HG03097 (cell line): ENCODE data around the gene RBM26.
A peak's percentile ranks its signal among the peaks of the same experiment; 100 is the strongest.

ENCODE experiments used
- ATAC-seq: cut with Tn5 transposase; IDR thresholded peaks from one replicate; pipeline ENCODE4 v1.9.1; 2021; ENCODE audit not compliant: unreplicated experiment, low FRiP score

The RBM26 gene, protein sequence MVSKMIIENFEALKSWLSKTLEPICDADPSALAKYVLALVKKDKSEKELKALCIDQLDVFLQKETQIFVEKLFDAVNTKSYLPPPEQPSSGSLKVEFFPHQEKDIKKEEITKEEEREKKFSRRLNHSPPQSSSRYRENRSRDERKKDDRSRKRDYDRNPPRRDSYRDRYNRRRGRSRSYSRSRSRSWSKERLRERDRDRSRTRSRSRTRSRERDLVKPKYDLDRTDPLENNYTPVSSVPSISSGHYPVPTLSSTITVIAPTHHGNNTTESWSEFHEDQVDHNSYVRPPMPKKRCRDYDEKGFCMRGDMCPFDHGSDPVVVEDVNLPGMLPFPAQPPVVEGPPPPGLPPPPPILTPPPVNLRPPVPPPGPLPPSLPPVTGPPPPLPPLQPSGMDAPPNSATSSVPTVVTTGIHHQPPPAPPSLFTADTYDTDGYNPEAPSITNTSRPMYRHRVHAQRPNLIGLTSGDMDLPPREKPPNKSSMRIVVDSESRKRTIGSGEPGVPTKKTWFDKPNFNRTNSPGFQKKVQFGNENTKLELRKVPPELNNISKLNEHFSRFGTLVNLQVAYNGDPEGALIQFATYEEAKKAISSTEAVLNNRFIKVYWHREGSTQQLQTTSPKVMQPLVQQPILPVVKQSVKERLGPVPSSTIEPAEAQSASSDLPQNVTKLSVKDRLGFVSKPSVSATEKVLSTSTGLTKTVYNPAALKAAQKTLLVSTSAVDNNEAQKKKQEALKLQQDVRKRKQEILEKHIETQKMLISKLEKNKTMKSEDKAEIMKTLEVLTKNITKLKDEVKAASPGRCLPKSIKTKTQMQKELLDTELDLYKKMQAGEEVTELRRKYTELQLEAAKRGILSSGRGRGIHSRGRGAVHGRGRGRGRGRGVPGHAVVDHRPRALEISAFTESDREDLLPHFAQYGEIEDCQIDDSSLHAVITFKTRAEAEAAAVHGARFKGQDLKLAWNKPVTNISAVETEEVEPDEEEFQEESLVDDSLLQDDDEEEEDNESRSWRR

DNA sequence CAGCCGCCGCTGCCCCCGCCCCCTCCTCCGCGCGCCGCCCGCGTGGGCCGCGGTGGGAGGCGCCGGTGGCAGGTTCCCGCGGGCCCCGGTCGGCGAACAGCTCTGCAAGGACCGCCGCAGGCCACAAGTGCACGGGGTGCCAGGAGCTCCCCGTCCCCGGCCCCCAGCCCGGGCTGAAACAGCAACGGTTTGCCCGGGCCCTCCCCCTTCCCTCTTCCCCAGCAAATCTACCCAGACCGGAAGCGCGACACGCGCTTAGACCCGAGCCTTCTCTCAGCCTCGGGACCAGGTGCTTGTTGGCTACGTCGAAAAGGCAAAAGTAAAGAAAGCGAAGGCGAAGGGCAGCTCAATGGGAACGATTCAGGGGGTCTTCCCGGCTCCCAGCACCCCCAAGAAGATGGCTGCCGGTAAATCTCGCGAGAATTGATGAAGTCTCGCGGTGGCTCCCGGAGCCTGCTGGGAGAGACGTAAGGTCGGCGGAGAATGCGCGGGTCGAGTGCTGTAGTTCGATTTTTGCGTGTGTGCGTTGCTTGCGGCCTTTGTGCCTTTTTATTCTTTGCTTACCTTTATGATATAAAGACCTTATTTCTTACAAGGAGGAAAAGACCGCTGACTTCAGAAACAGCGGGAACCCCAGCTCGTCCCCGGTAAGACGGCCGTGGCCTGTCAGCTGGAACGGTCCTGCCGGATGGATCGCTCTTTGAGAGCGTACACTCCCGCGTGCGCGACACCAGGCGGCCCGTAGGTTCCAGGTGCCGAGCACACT is at the start of gene RBM26:
TSS of gene RBM26 (minus strand) at position 425 of the 766 bp plus-strand sequence. CDS start 481 bp downstream, outside the sequence.
- peak; percentile 83 for ATAC-seq

DNA sequence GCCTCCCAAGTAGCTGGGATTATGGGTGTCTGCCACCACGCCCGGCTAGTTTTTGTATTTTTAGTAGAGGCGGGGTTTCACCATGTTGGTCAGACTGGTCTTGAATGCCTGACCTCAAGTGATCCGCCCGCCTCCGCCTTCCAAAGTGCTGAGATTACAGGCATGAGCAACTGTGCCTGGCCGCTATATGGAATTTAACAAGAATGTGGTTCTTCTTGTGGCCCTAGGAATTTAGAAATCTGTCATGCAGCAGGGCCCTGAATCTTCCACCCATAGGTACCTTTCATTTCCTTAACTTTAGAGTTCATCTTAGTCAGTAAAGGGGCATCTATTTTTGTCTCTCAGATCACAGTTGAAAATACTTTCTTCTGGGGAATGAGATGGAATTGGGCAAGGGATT is 49.3 kb upstream of the RBM26 start:
- ATAC-seq = no peak

DNA sequence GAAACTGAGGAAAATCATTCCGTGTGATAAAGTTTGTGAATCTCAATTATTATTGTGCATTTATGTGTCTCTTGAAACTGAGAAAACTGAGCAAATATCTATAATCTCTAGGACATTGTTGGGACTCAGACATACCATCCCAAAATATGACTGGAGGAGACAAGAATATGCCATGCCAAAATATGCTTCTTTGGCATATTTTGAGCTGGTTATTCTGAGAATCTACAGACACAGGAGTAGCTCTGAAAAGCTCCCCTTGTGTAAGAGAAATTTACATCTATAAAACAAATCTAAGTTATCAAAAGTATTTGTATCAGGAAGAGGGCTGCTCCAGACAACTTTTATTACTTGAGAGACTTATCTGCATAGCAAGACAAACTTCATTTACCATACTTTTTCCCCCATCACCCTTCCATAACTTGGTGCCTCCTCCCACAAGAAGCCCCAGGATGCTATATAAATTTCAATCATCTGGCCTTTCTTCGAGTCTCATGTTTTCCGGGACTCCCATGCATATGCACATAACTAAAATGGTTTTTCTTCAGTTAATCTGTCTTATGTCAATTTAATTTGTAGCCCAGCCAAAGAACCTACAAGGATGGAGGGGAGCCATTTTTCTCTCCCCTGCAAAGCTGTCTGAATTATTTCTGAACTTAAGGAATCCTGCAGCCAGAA is 46.3 kb upstream of the RBM26 start:
- no peak for ATAC-seq

DNA sequence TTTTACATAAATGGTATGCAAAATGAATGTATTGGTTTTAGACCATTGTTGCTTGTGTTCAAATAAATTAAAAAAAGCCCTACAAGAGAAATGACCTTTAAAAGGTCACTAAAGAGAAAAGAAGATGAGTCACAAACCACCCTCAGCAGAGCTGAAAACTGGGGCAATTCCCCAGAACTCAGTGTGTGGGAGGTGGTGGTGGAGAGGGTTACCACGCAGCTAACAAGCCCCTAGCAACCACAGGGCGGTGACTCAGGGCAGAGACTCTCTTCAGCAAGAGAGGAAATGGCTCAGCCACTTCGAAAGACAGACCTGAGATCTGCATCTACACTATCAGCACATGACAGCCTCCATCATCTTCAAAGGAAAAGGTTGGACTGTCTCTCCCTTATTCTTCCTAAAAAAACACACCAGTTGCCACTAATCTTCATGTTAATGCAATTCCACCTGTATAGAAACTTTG is 45.5 kb upstream of the RBM26 start:
- ATAC-seq = peak; percentile 96

DNA sequence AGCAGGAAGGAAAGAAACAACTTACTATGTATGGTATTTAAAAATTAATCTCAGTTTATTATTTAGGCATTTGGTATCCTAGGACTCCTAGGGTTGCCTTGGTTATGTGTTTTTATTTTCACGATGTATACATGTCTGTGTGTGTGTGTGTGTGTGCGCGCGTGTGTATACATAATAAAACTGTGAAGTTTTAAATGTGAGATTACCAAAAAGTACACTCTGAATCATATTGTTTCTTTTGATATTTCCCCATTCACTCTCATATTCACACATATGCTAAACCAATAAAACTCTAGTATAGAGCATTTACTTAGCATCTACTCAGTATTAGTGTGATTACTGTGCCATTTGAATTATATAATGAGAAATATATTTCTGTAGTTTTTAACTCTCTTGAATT is 44.1 kb upstream of the RBM26 start:
- no peak for ATAC-seq

DNA sequence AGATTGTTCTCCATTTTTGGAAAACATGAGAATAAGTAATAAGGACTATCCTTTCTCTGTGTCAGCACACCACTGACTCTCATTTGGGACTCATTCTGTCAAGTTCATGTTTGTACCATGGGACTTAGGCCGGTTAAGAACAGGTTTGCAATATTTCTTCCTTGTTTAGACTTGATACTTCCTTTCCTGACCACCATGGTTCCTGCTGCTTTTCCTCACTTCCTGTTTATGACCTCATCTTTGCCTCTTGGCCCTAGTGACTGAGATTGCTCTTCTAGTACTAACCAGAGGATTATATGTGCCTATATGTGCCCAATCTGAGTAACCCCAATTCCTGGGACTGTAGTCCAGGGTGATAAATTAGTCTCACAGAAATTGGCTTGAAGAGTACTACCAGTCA is 42.4 kb upstream of the RBM26 start:
- peak; percentile 44 for ATAC-seq

DNA sequence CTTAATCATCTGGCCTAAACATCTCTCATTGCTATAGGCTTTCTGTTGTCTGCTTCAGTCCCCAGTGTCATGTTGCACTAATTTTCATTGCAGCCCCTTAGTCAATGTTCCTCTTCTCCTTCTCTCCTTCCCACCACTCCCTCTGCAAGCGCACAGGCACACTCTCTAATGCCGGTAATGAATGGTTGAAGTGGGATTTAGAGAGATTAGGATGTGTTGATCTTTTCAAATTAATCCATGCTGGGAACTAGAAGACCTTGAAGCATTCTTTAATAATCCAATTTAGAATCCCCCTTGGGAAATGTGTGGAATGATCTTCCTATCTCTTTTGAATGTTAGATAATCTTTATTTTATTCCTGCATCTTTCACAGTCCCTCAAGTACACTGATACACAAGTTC is 41.7 kb upstream of the RBM26 start:
- no peak for ATAC-seq

DNA sequence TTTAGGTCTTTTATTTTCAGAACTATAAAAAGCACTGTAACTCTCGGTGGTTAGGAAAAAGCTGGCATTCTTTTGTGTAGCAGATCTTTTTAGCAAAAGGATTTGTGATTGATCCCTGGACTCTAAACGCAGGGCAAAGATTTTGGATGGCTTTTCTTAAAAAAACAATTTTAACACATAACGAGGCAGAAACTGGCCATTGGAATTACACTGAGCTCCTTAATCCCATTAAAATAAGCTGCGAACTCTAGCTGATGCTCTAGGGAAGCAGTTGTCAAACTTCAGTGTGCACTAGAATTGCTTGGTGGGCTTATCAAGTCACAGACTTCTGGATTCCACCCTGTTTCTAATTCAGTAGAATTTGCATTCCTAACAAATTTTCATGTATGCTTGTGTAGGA is 41.1 kb upstream of the RBM26 start:
- no peak for ATAC-seq

DNA sequence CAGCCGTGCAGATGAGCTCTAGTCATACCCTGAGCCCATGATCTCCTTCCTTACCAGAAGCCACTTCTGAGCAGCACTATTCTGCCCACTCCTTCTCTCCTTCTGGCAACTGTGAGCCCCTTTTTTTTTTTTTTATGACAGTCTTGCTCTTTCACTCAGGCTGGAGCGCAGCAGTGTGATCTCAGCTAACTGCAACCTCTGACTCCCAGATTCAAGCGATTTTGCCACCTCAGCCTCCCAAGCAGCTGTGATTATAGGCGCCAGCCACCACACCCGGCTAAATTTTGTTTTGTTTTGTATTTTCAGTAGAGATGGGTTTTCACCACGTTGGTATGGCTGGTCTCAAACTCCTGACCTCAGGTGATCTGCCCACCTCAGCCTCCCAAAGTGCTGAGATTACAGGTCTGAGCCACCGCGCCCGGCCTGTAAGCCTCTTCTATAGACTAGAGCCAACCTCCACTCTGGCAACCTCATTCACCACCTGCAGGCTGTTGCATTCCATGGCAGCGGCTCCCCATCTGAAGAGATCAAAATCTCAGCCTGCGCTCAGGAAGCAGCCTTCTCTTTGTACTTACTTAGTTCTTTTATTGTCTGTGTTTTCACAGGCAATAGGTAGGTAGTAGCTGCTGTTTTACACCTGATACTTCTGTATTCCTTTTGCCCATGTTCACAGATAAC is 40.1 kb upstream of the RBM26 start:
- ATAC-seq = no peak

DNA sequence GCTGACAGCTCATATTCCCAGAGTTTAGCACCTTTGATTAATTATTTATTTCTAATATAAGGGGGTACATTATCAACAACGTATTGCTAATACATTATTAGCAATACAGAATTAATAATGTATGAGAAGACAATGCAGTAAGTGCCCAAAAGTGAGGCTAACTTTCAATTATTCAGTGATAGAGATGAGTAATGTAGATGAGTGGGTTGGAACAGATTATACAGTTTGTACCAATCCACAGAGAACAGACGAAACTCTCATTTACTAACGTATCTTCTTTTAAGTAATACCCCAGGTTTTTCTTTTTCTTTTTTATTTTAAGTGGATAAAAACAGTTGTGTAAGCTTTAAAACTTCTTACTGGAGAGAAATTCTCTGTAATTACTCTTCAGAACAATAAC is 36.7 kb upstream of the RBM26 start:
- ATAC-seq = no peak

DNA sequence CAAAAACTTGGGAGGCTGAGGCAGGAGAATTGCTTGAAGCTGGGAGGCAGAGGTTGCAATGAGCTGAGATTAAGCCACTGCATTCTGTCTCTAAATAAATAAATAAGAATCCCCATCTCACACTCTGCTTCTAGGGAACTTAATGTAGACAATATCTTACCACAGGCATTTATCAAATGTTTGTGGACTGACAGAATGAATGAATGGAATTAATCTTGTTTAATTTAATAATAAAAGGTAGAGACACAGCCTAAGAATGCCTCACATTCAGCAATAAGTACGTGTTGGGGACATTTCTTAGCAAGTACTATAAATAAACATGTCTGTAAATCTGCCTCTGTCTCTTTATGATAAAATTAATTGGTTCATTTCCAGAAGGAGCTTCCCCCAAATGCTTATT is 36.2 kb upstream of the RBM26 start:
- no peak for ATAC-seq

DNA sequence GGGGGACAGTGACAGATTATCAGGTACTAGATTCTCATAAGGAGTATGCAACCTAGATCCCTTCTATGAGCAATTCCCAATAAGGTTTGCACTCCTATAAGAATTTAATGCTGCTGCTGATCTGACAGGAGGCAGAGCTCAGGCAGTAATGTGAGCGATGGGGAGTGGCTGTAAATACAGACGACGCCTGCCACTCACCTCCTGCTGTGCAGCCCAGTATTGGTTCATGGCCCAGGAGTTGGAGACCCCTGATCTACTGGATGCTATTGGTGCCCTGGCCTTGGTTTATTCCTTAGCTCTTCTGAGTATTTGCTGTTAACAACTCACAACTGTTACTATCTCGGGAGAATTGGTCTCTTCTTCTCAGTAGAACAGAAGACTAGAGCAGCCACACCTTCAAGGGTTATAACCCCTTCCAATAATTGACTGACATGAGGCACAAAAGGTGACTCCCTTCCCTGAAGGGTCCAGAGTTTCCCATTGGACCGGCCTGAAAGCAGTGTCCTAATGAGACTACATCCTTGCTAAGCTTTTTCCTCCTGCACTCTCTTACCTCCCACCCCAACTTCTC is 35.0 kb upstream of the RBM26 start:
- ATAC-seq = no peak

DNA sequence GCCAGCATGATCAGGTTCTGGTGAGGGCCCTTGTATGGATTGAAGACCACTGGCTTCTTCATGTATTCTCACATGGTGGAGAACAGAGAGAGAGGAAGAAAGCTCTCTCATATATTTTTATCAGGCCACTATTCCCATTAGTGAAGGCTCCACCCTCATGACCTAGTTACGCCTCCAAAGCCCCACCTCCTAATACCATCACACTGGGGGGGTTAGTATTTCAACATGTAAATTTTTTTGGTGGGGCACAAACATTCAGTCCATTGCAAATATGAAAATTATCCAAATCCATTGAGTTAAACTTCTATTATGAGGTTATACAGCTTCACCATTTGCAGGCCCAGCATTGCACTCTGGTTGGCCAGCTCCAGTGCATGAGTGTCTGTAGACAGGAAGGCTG is 33.2 kb upstream of the RBM26 start:
- ATAC-seq = no peak

DNA sequence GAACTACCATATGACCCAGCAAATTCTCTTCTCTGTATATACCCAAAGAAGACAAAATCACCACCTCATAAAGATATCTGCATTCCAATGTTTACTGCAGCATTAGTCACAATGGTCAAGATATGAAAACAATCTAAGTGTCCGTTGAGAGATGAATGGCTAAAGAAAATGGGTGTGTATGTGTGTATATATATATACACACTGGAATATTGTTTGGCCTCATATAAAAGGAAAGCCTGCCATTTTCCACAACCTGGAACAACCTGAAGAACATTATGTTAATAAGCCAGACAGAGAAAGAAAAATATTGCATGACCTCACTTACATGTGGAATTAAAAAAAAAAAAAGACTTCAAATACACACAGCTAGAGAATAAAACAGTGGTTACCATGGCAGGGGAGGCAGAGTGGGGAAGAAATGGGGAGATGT is 29.5 kb upstream of the RBM26 start:
- ATAC-seq = no peak

DNA sequence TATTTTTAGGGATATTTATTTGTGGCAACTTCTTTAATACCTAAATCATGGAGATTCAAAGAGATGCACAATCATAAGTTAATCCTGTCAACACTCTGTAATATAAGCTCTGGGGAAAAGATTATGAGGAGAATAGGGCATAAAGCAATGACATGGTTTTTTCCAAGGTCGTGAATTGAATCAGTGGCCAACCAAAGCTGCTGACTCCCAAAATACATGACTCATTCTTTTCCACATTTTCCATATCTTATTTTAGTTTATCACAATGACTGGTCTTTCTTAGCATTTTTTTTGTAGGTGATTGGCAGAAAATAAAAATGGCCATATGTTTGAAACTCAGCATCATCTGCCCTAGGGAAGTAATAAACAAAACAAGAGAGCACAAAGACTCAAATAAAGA is 28.5 kb upstream of the RBM26 start:
- no peak for ATAC-seq

DNA sequence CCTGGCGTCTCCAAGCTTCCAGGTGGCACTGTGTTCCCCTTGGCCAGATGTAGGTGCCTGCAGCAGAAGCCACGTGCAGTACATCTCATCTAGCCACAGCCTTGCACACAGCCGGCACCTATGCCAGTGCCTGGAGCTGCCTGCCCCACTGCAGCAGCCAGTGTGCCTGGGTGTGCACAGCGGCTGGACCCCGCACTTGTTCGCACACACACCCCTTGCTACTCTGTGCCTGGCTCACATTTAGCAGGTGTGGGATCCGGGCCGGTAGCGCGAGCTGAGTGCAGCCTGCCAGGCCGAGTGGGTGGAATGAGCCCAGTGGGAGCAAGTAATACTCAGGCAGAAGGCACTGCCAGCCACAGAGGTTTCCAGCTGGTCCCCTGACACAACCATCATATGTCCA is 26.9 kb upstream of the RBM26 start:
- ATAC-seq = no peak

DNA sequence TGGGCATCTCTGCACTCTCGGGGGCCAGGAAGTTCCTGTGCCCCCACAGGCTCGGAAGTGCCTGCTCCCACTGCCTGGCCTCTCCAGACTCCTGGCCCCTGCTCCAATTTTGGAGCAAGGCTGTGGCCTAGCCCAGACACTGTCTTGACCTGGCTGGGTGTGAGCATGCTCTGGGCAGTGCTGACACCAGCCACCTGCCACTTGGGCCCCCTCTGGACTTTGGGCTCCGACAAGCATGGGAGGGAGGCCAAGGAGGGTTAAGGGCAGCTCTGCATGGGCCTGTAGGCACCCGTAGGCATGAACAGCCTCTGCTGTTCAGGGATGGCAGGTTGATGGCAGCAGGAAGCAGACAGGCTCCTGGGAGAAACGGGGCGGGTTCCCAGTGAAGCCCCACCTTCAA is 26.0 kb upstream of the RBM26 start:
- ATAC-seq = no peak

DNA sequence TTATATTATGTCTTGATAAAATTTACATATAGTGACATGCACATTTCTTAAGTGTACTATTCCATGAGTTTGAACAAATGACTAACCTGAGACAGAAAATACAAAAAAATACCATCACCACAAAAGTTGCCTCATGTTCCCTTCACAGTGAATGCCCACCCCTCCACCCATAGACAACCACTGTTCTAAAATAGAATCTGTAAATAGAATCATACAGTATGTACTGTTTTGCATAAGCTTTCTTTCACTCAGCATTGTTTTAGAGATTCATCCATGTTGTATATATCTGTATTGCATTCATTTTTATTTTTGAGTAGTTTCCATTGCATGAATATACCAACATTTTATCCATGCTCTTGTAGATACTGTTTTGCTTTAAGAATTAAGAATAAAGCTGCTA is 23.3 kb upstream of the RBM26 start:
- no peak for ATAC-seq

DNA sequence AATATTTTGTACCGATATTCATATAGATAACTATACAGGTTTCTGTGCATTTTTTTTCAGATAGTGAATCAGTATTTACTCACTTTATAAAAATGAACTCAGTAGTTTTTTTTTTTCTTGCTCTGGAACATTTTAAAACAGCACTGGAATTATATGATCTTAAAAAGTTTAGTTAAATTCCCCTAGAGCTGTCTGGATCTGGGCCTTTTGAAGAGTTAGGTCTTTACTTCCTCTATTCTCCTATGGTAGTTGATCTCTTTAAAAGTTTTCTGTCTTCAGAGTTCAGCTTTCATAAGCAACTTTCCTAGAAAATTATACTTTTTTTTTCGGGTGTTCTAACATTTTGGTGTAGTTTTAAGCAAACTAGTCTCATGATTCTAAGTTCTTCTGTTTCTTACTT is 21.8 kb upstream of the RBM26 start:
- no peak for ATAC-seq
